ENCODE results near the gene TRH.

The TRH gene

GRCh38 chr3:129950318-129951046, 24.0 kb upstream of the TRH start:
- Histone ChIP-seq H3K4me3 (no peak overlapping the region), H3K9me3 (no peaks in the 10 kb centered on the region), H3K36me3 (replicated peaks) (no peaks in the 10 kb centered on the region), H3K4me1 (peaks cover 3% of the 10 kb centered on the region; the same call in 1 of the 2 replicates), H3K27me3 (ENCODE audit: low read depth) (no peaks in the 10 kb centered on the region)
- no peak for DNase-seq (ENCODE audit: low spot score in 2 of 2)
- in situ Hi-C loops (cut with MboI; ENCODE audit: low sequenced_read_pairs) = no loop called here

GRCh38 chr3:129952556-129953355, 21.8 kb upstream of the TRH start:
- in situ Hi-C loops (cut with MboI; ENCODE audit: low sequenced_read_pairs) = no loop called here
- H3K27me3 ChIP-seq (ENCODE audit: low read depth) = no peaks in the 10 kb centered on the region
- H3K4me3 ChIP-seq = no peak overlapping the region
- H3K4me1 ChIP-seq = peaks cover 3% of the 10 kb centered on the region; the same call in 1 of the 2 replicates
- DNase-seq (ENCODE audit: low spot score in 2 of 2) = no peak
- H3K9me3 ChIP-seq = no peaks in the 10 kb centered on the region
- no peaks in the 10 kb centered on the region for H3K36me3 ChIP-seq (replicated peaks)

GRCh38 chr3:129953621-129954020, 20.9 kb upstream of the TRH start:
- peaks cover 3% of the 10 kb centered on the region; the same call in 1 of the 2 replicates for H3K4me1 ChIP-seq
- H3K9me3 ChIP-seq = no peaks in the 10 kb centered on the region
- H3K4me3 ChIP-seq = no peak overlapping the region
- in situ Hi-C loops (cut with MboI; ENCODE audit: low sequenced_read_pairs) = no loop called here
- H3K27me3 ChIP-seq (ENCODE audit: low read depth) = no peaks in the 10 kb centered on the region
- no peaks in the 10 kb centered on the region for H3K36me3 ChIP-seq (replicated peaks)
- no peak for DNase-seq (ENCODE audit: low spot score in 2 of 2)

- H3K9me3 ChIP-seq = no peaks in the 10 kb centered on the region
- H3K36me3 ChIP-seq (replicated peaks) = no peaks in the 10 kb centered on the region
- H3K4me3 ChIP-seq = no peak overlapping the region
- no peak for DNase-seq (ENCODE audit: low spot score in 2 of 2)
- in situ Hi-C loops (cut with MboI; ENCODE audit: low sequenced_read_pairs) = no loop called here
- no peaks in the 10 kb centered on the region for H3K27me3 ChIP-seq (ENCODE audit: low read depth)
- peaks cover 3% of the 10 kb centered on the region; the same call in 1 of the 2 replicates for H3K4me1 ChIP-seq
These were observed 20.0 kb upstream of the TRH start for GRCh38 chr3:129954514-129954913.

GRCh38 chr3:129956936-129957335, 17.6 kb upstream of the TRH start:
- H3K27me3 ChIP-seq (ENCODE audit: low read depth) = no peaks in the 10 kb centered on the region; the same call in 1 of the 2 replicates
- in situ Hi-C loops (cut with MboI; ENCODE audit: low sequenced_read_pairs) = no loop called here
- H3K4me3 ChIP-seq = no peak overlapping the region

GRCh38 chr3:129958755-129959154, 15.8 kb upstream of the TRH start:
- in situ Hi-C loops (cut with MboI; ENCODE audit: low sequenced_read_pairs) = no loop called here
- H3K36me3 ChIP-seq (replicated peaks) = no peaks in the 10 kb centered on the region
- no peaks in the 10 kb centered on the region; the same call in 1 of the 2 replicates for H3K27me3 ChIP-seq (ENCODE audit: low read depth)
- DNase-seq (ENCODE audit: low spot score in 2 of 2) = no peak
- no peak overlapping the region for H3K4me3 ChIP-seq
- H3K4me1 ChIP-seq = no peaks in the 10 kb centered on the region
- H3K9me3 ChIP-seq = no peaks in the 10 kb centered on the region

More at GRCh38 chr3:129956936-129957335, 17.6 kb upstream of the TRH start:
- DNase-seq (ENCODE audit: low spot score in 2 of 2) = no peak
- Histone ChIP-seq H3K9me3 (no peaks in the 10 kb centered on the region), H3K36me3 (replicated peaks) (no peaks in the 10 kb centered on the region), H3K4me1 (peaks cover 3% of the 10 kb centered on the region; the same call in 1 of the 2 replicates)

- no peak for DNase-seq (ENCODE audit: low spot score in 2 of 2)
- H3K27me3 ChIP-seq (ENCODE audit: low read depth) = no peaks in the 10 kb centered on the region; the same call in 1 of the 2 replicates
- no peaks in the 10 kb centered on the region for H3K36me3 ChIP-seq (replicated peaks)
- H3K4me1 ChIP-seq = no peaks in the 10 kb centered on the region
- no peak overlapping the region for H3K4me3 ChIP-seq
- H3K9me3 ChIP-seq = no peaks in the 10 kb centered on the region
- in situ Hi-C loops (cut with MboI; ENCODE audit: low sequenced_read_pairs) = no loop called here
These were observed 13.4 kb upstream of the TRH start for GRCh38 chr3:129961141-129961541.

- no peaks in the 10 kb centered on the region for H3K9me3 ChIP-seq
- in situ Hi-C loops (cut with MboI; ENCODE audit: low sequenced_read_pairs) = no loop called here
- H3K4me3 ChIP-seq = no peak overlapping the region
- no peaks in the 10 kb centered on the region for H3K4me1 ChIP-seq
- no peaks in the 10 kb centered on the region for H3K36me3 ChIP-seq (replicated peaks)
- no peak for DNase-seq (ENCODE audit: low spot score in 2 of 2)
- no peaks in the 10 kb centered on the region; the same call in 1 of the 2 replicates for H3K27me3 ChIP-seq (ENCODE audit: low read depth)
These were observed 11.9 kb upstream of the TRH start for GRCh38 chr3:129962600-129962999.

- Histone ChIP-seq H3K9me3 (no peaks in the 10 kb centered on the region), H3K36me3 (replicated peaks) (no peaks in the 10 kb centered on the region), H3K4me3 (no peak overlapping the region), H3K27me3 (ENCODE audit: low read depth) (no peaks in the 10 kb centered on the region), H3K4me1 (no peaks in the 10 kb centered on the region)
- no peak for DNase-seq (ENCODE audit: low spot score in 2 of 2)
- in situ Hi-C loops (cut with MboI; ENCODE audit: low sequenced_read_pairs) = no loop called here
These were observed 8.6 kb upstream of the TRH start for GRCh38 chr3:129965937-129966336.

- H3K36me3 ChIP-seq (replicated peaks) = no peaks in the 10 kb centered on the region
- H3K4me3 ChIP-seq = no peak overlapping the region
- H3K27me3 ChIP-seq (ENCODE audit: low read depth) = no peaks in the 10 kb centered on the region
- DNase-seq (ENCODE audit: low spot score in 2 of 2) = no peak
- no peaks in the 10 kb centered on the region for H3K9me3 ChIP-seq
- H3K4me1 ChIP-seq = no peaks in the 10 kb centered on the region
- in situ Hi-C loops (cut with MboI; ENCODE audit: low sequenced_read_pairs) = no loop called here
These were observed 7.6 kb upstream of the TRH start for GRCh38 chr3:129966876-129967275.

GRCh38 chr3:129967761-129968160, 6.8 kb upstream of the TRH start:
- no peak for DNase-seq (ENCODE audit: low spot score in 2 of 2)
- no peaks in the 10 kb centered on the region for H3K36me3 ChIP-seq (replicated peaks)
- in situ Hi-C loops (cut with MboI; ENCODE audit: low sequenced_read_pairs) = no loop called here
- H3K9me3 ChIP-seq = no peaks in the 10 kb centered on the region
- no peaks in the 10 kb centered on the region for H3K4me1 ChIP-seq
- H3K27me3 ChIP-seq (ENCODE audit: low read depth) = no peaks in the 10 kb centered on the region
- H3K4me3 ChIP-seq = no peak overlapping the region

GRCh38 chr3:129971351-129972052, 3.0 kb upstream of the TRH start:
- Histone ChIP-seq H3K36me3 (replicated peaks) (no peaks in the 10 kb centered on the region), H3K4me1 (no peaks in the 10 kb centered on the region), H3K9me3 (no peaks in the 10 kb centered on the region), H3K4me3 (no peak overlapping the region), H3K27me3 (ENCODE audit: low read depth) (no peaks in the 10 kb centered on the region)
- DNase-seq (ENCODE audit: low spot score in 2 of 2) = no peak
- in situ Hi-C loops (cut with MboI; ENCODE audit: low sequenced_read_pairs) = no loop called here

- no peak for DNase-seq (ENCODE audit: low spot score in 2 of 2)
- no peaks in the 10 kb centered on the region for H3K36me3 ChIP-seq (replicated peaks)
- no peak overlapping the region for H3K4me3 ChIP-seq
- in situ Hi-C loops (cut with MboI; ENCODE audit: low sequenced_read_pairs) = no loop called here
- H3K4me1 ChIP-seq = no peaks in the 10 kb centered on the region
- H3K9me3 ChIP-seq = no peaks in the 10 kb centered on the region
- H3K27me3 ChIP-seq (ENCODE audit: low read depth) = no peaks in the 10 kb centered on the region
These were observed 2.2 kb upstream of the TRH start for GRCh38 chr3:129972301-129972700.

All from HAP-1 (cell line).